Epithelial cell of proximal tubule (primary cell): Measurements from ENCODE around the gene ARFIP1. TPM values are rescaled to one million over a fixed set of nuclear protein-coding genes. Genes with fewer than 3 reads are reported as not detected.
A peak's percentile ranks its signal among the peaks of the same experiment; 100 is the strongest.
"Not testable (repeated sequence)": the region's sequence is repeated elsewhere in the genome, so short reads cannot be mapped to it uniquely, and the experiment has no call there.

ENCODE experiments used
- DNase-seq: peaks from one replicate; pipeline ENCODE4 v3.0.0-alpha.2; 2011; ENCODE audit warnings: low read depth
- H3K4me3 ChIP-seq: 2 replicates; pipeline ENCODE4 v1.5.1; 2011; ENCODE audit warnings: low read depth, mild to moderate bottlenecking, low read length
- CTCF ChIP-seq: conservative IDR thresholded peaks from 2 replicates; pipeline ENCODE4 v1.5.1; 2012; ENCODE audit warnings: low read depth, mild to moderate bottlenecking, low read length
- total RNA-seq: library from RNA; depleted of rRNA; stranded (reverse); fragments of >200 nt; gene quantifications from 2 replicates; pipeline ENCODE4 v1.2.3, GENCODE V29; 2015

The ARFIP1 gene
- total RNA-seq, 1 donor from 2014 or later = 29.1 TPM

- TF ChIP-seq CTCF = no peak
Measured at GRCh38 chr4:152836936-152837335, 57.2 kb downstream of the ARFIP1 start.

GRCh38 chr4:152839729-152840128 lies 60.0 kb downstream of the ARFIP1 start:
- not testable (repeated sequence) for H3K4me3 ChIP-seq, DNase-seq

More at GRCh38 chr4:152836936-152837335, 57.2 kb downstream of the ARFIP1 start:
- no peak overlapping the region for H3K4me3 ChIP-seq
- DNase-seq = no peak

GRCh38 chr4:152843481-152844090 lies 63.8 kb downstream of the ARFIP1 start:
- no peak for DNase-seq

GRCh38 chr4:152847376-152847775 lies 67.6 kb downstream of the ARFIP1 start:
- no peak for TF ChIP-seq CTCF

More at GRCh38 chr4:152843481-152844090, 63.8 kb downstream of the ARFIP1 start:
- no peak overlapping the region for H3K4me3 ChIP-seq
- TF ChIP-seq CTCF = no peak

GRCh38 chr4:152848508-152848907 lies 68.8 kb downstream of the ARFIP1 start:
- no peak for TF ChIP-seq CTCF
- H3K4me3 ChIP-seq = no peak overlapping the region
- DNase-seq = no peak

More at GRCh38 chr4:152847376-152847775, 67.6 kb downstream of the ARFIP1 start:
- no peak for DNase-seq
- no peak overlapping the region for H3K4me3 ChIP-seq

GRCh38 chr4:152849350-152849749 lies 69.6 kb downstream of the ARFIP1 start:
- no peak for DNase-seq
- H3K4me3 ChIP-seq = no peak overlapping the region
- no peak for TF ChIP-seq CTCF

GRCh38 chr4:152850377-152850776 lies 70.6 kb downstream of the ARFIP1 start:
- TF ChIP-seq CTCF = no peak
- DNase-seq = peak; percentile 95
- no peak overlapping the region for H3K4me3 ChIP-seq
